ENCODE measurements around the gene CASP2.

The CASP2 gene

GRCh38 chr7:143337216-143337615 lies 49.1 kb downstream of the CASP2 start:
- H3K4me1 ChIP-seq (ENCODE audit: control insufficient read depth in 1 of 2, insufficient read depth in 2 of 2, low read length in 2 of 2): no peaks in the 10 kb centered on the region
- H3K36me3 ChIP-seq (ENCODE audit: control insufficient read depth in 1 of 2, insufficient read depth in 2 of 2, low read length in 2 of 2): no peaks in the 10 kb centered on the region
- no peak overlapping the region for H3K4me3 ChIP-seq (ENCODE audit: low read depth in 1 of 2, low read length in 2 of 2)
- no peaks in the 10 kb centered on the region for H3K27me3 ChIP-seq (ENCODE audit: low read depth, low read length)
- H3K27ac ChIP-seq (ENCODE audit: low read length): no peak overlapping the region
- no peaks in the 10 kb centered on the region for H3K9me3 ChIP-seq (ENCODE audit: control insufficient read depth in 1 of 2, low read length in 2 of 2)

DNA sequence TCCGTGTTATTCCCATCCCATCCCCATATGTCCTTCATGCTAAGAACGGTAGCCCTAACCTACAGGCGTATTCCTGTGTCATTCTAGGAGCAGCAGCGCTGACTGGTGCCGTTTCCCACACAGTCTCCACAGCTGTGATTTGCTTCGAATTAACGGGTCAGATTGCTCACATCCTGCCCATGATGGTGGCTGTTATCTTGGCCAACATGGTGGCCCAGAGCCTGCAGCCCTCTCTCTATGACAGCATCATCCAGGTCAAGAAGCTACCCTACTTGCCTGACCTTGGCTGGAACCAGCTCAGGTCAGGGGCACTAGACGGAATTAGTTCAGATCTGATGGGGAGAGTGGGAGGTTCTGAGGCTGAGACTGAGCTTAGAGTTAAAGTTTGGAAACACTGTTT lies 53.7 kb downstream of the CASP2 start:
- no peaks in the 10 kb centered on the region for H3K9me3 ChIP-seq (ENCODE audit: control insufficient read depth in 1 of 2, low read length in 2 of 2)
- H3K36me3 ChIP-seq (ENCODE audit: control insufficient read depth in 1 of 2, insufficient read depth in 2 of 2, low read length in 2 of 2): no peaks in the 10 kb centered on the region
- H3K4me3 ChIP-seq (ENCODE audit: low read depth in 1 of 2, low read length in 2 of 2): no peak overlapping the region

GRCh38 chr7:143343596-143343995 lies 55.4 kb downstream of the CASP2 start:
- Histone ChIP-seq H3K9me3 (ENCODE audit: control insufficient read depth in 1 of 2, low read length in 2 of 2) (no peaks in the 10 kb centered on the region), H3K27me3 (ENCODE audit: low read depth, low read length) (no peaks in the 10 kb centered on the region), H3K4me1 (ENCODE audit: control insufficient read depth in 1 of 2, insufficient read depth in 2 of 2, low read length in 2 of 2) (peaks cover 0 to 5% of the 10 kb centered on the region in 2 donors), H3K36me3 (ENCODE audit: control insufficient read depth in 1 of 2, insufficient read depth in 2 of 2, low read length in 2 of 2) (no peaks in the 10 kb centered on the region), H3K27ac (ENCODE audit: low read length) (no peak overlapping the region), H3K4me3 (ENCODE audit: low read depth in 1 of 2, low read length in 2 of 2) (no peak overlapping the region)

More for the DNA sequence above, 53.7 kb downstream of the CASP2 start:
- H3K27ac ChIP-seq (ENCODE audit: low read length): no peak overlapping the region
- H3K4me1 ChIP-seq (ENCODE audit: control insufficient read depth in 1 of 2, insufficient read depth in 2 of 2, low read length in 2 of 2): peaks cover 0 to 5% of the 10 kb centered on the region in 2 donors
- H3K27me3 ChIP-seq (ENCODE audit: low read depth, low read length): no peaks in the 10 kb centered on the region

DNA sequence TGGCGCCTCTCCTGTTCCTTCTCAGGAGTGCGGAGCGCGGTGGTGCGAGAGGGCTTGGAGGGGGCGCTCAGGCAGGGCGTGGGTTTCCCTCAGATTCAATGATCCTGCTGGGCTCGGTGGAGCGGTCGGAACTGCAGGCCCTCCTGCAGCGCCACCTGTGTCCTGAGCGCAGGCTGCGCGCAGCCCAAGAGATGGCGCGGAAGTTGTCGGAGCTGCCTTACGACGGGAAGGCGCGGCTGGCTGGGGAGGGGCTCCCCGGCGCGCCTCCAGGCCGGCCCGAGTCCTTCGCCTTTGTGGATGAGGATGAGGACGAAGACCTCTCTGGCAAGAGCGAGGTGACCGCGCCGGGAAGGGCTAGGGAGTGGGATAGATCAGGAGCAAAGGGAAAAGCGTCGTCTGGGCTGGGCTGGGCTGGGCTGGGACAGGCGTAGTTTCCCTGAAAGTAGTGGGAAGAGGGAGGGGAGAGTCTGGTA lies 57.3 kb downstream of the CASP2 start:
- H3K36me3 ChIP-seq (ENCODE audit: control insufficient read depth in 1 of 2, insufficient read depth in 2 of 2, low read length in 2 of 2): no peaks in the 10 kb centered on the region
- peak overlapping the region in 1 of 2 donors; percentile 45 for H3K4me3 ChIP-seq (ENCODE audit: low read depth in 1 of 2, low read length in 2 of 2)
- peaks cover 0 to 5% of the 10 kb centered on the region in 2 donors for H3K4me1 ChIP-seq (ENCODE audit: control insufficient read depth in 1 of 2, insufficient read depth in 2 of 2, low read length in 2 of 2)

DNA sequence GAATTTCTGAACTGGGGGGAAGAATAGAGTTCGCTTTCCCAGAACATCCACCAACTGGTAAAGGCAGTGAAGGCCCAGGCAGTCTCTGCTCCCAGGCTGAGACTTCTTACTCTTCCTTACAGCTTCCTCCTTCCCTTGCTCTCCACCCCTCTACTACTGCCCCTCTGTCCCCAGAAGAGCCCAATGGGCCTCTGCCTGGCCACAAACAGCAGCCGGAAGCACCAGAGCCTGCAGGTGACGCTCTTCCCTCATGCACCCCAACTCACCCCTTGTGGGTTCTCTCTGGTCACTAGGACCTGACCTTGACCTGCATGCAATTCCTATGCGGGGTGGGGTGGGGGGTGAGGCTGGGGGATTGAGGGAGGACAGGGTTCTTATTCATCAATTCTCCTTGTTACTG lies 57.9 kb downstream of the CASP2 start:
- Histone ChIP-seq H3K4me3 (ENCODE audit: low read depth in 1 of 2, low read length in 2 of 2) (no peak overlapping the region), H3K27me3 (ENCODE audit: low read depth, low read length) (no peaks in the 10 kb centered on the region), H3K9me3 (ENCODE audit: control insufficient read depth in 1 of 2, low read length in 2 of 2) (no peaks in the 10 kb centered on the region), H3K4me1 (ENCODE audit: control insufficient read depth in 1 of 2, insufficient read depth in 2 of 2, low read length in 2 of 2) (peaks cover 0 to 5% of the 10 kb centered on the region in 2 donors), H3K27ac (ENCODE audit: low read length) (no peak overlapping the region), H3K36me3 (ENCODE audit: control insufficient read depth in 1 of 2, insufficient read depth in 2 of 2, low read length in 2 of 2) (no peaks in the 10 kb centered on the region)

More for the DNA sequence above, 57.3 kb downstream of the CASP2 start:
- Histone ChIP-seq H3K9me3 (ENCODE audit: control insufficient read depth in 1 of 2, low read length in 2 of 2) (no peaks in the 10 kb centered on the region), H3K27ac (ENCODE audit: low read length) (no peak overlapping the region), H3K27me3 (ENCODE audit: low read depth, low read length) (no peaks in the 10 kb centered on the region)

DNA sequence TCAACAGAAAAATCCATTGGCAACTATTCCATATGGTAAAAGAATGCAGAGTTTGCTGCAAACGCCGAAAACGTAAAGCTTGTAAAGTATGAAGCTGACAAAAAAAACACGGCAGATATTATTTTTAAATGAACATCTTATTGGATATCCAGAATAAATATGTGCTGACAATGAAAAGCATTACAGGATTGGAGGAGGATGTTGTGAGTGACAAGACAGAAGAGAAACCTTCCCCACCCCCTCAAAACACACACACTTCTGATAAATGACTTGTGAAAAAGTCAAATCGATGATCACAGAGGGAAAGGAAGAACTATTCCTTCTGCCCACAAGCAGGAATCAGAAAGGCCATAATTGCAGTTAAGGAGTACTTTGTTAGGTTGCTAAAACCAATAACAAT lies 59.8 kb downstream of the CASP2 start:
- H3K36me3 ChIP-seq (ENCODE audit: control insufficient read depth in 1 of 2, insufficient read depth in 2 of 2, low read length in 2 of 2): no peaks in the 10 kb centered on the region
- H3K9me3 ChIP-seq (ENCODE audit: control insufficient read depth in 1 of 2, low read length in 2 of 2): no peaks in the 10 kb centered on the region
- H3K27ac ChIP-seq (ENCODE audit: low read length): no peak overlapping the region
- no peak overlapping the region for H3K4me3 ChIP-seq (ENCODE audit: low read depth in 1 of 2, low read length in 2 of 2)
- H3K4me1 ChIP-seq (ENCODE audit: control insufficient read depth in 1 of 2, insufficient read depth in 2 of 2, low read length in 2 of 2): peaks cover 0 to 5% of the 10 kb centered on the region in 2 donors
- H3K27me3 ChIP-seq (ENCODE audit: low read depth, low read length): no peaks in the 10 kb centered on the region

DNA sequence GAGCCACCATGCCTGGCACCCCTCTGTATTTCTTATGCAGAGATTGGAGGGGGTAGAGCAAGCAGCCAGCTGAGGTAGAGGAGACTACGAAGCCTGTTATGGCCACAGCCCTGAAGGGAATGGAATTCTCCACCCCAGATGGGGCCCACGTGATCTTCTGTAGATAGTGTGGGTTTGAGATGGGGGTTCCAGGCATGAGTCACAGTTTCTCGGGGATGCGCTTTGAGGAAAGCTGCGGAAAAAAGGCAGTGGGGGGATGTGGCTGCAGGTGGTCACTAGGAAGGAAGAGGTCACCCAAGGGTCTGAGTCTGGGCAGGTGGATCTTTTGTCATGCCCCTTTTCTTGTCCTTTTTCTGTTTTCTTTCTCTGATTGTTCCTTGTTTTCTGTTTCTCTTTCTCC lies 62.9 kb downstream of the CASP2 start:
- H3K9me3 ChIP-seq (ENCODE audit: control insufficient read depth in 1 of 2, low read length in 2 of 2): no peaks in the 10 kb centered on the region
- no peaks in the 10 kb centered on the region for H3K4me1 ChIP-seq (ENCODE audit: control insufficient read depth in 1 of 2, insufficient read depth in 2 of 2, low read length in 2 of 2)
- no peak overlapping the region for H3K27ac ChIP-seq (ENCODE audit: low read length)
- no peaks in the 10 kb centered on the region for H3K27me3 ChIP-seq (ENCODE audit: low read depth, low read length)
- no peak overlapping the region for H3K4me3 ChIP-seq (ENCODE audit: low read depth in 1 of 2, low read length in 2 of 2)
- H3K36me3 ChIP-seq (ENCODE audit: control insufficient read depth in 1 of 2, insufficient read depth in 2 of 2, low read length in 2 of 2): no peaks in the 10 kb centered on the region

DNA sequence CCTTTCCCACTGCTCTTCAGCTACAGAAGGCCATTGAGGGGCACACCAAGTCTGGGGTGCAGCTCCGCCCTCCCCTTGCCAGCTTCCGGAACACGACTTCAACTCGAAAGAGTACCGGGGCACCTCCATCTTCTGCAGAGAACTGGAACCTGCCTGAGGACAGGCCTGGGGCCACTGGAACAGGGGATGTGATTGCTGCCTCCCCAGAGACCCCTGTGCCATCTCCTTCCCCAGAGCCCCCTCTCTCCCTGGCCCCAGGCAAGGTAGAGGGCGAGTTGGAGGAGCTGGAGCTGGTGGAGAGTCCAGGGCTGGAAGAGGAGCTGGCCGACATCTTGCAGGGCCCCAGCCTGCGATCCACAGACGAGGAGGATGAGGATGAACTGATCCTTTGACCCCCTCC lies 63.4 kb downstream of the CASP2 start:
- Histone ChIP-seq H3K9me3 (ENCODE audit: control insufficient read depth in 1 of 2, low read length in 2 of 2) (no peaks in the 10 kb centered on the region), H3K36me3 (ENCODE audit: control insufficient read depth in 1 of 2, insufficient read depth in 2 of 2, low read length in 2 of 2) (no peaks in the 10 kb centered on the region), H3K27ac (ENCODE audit: low read length) (no peak overlapping the region), H3K4me3 (ENCODE audit: low read depth in 1 of 2, low read length in 2 of 2) (no peak overlapping the region), H3K4me1 (ENCODE audit: control insufficient read depth in 1 of 2, insufficient read depth in 2 of 2, low read length in 2 of 2) (no peaks in the 10 kb centered on the region), H3K27me3 (ENCODE audit: low read depth, low read length) (no peaks in the 10 kb centered on the region)

GRCh38 chr7:143352531-143353002 lies 64.4 kb downstream of the CASP2 start:
- Histone ChIP-seq H3K36me3 (ENCODE audit: control insufficient read depth in 1 of 2, insufficient read depth in 2 of 2, low read length in 2 of 2) (no peaks in the 10 kb centered on the region), H3K4me3 (ENCODE audit: low read depth in 1 of 2, low read length in 2 of 2) (no peak overlapping the region), H3K27ac (ENCODE audit: low read length) (no peak overlapping the region), H3K27me3 (ENCODE audit: low read depth, low read length) (no peaks in the 10 kb centered on the region), H3K9me3 (ENCODE audit: control insufficient read depth in 1 of 2, low read length in 2 of 2) (no peaks in the 10 kb centered on the region), H3K4me1 (ENCODE audit: control insufficient read depth in 1 of 2, insufficient read depth in 2 of 2, low read length in 2 of 2) (no peaks in the 10 kb centered on the region)

DNA sequence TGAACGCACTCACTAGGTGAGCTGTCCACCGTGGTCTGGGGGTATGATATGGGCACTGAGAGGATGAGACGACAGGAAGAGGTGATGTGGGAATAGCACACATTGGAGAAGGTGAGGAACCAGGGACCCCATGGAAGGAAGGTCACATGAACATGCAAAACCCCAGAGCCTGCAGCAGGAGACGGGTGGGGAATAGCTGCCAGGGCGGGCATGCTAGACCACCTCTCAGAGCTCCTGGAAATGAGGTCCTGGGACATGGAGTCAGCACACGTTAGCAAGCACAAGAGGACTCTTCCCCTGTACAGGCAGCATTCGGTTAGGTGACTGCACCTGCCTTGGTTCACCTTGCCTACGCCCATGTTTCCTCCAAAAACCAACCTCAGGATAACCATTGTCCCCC lies 66.2 kb downstream of the CASP2 start:
- Histone ChIP-seq H3K4me3 (ENCODE audit: low read depth in 1 of 2, low read length in 2 of 2) (no peak overlapping the region), H3K36me3 (ENCODE audit: control insufficient read depth in 1 of 2, insufficient read depth in 2 of 2, low read length in 2 of 2) (no peaks in the 10 kb centered on the region), H3K27ac (ENCODE audit: low read length) (no peak overlapping the region), H3K9me3 (ENCODE audit: control insufficient read depth in 1 of 2, low read length in 2 of 2) (no peaks in the 10 kb centered on the region), H3K27me3 (ENCODE audit: low read depth, low read length) (peaks cover 1% of the 10 kb centered on the region), H3K4me1 (ENCODE audit: control insufficient read depth in 1 of 2, insufficient read depth in 2 of 2, low read length in 2 of 2) (no peaks in the 10 kb centered on the region)

GRCh38 chr7:143354965-143355364 lies 66.8 kb downstream of the CASP2 start:
- no peak overlapping the region for H3K27ac ChIP-seq (ENCODE audit: low read length)
- no peak overlapping the region for H3K4me3 ChIP-seq (ENCODE audit: low read depth in 1 of 2, low read length in 2 of 2)
- H3K4me1 ChIP-seq (ENCODE audit: control insufficient read depth in 1 of 2, insufficient read depth in 2 of 2, low read length in 2 of 2): no peaks in the 10 kb centered on the region
- no peaks in the 10 kb centered on the region for H3K9me3 ChIP-seq (ENCODE audit: control insufficient read depth in 1 of 2, low read length in 2 of 2)
- H3K36me3 ChIP-seq (ENCODE audit: control insufficient read depth in 1 of 2, insufficient read depth in 2 of 2, low read length in 2 of 2): no peaks in the 10 kb centered on the region
- peaks cover 4% of the 10 kb centered on the region for H3K27me3 ChIP-seq (ENCODE audit: low read depth, low read length)
